GM12878 (cell line): Measurements from ENCODE around the gene ADAM33. TPM values are rescaled to one million over a fixed set of nuclear protein-coding genes. Genes with fewer than 3 reads are reported as not detected.

Experiments used
- ATAC-seq: fragments of 200-7000 bp; cut with Tn5 transposase; 3 replicates; pipeline ENCODE4 v1.9.1; 2020; ENCODE audit warnings: mild to moderate bottlenecking, moderate library complexity
- BruUV-seq: library from RNA; stranded (reverse); fragments of 400-500 nt; replicated peaks from 2 replicates; lab custom pipeline; 2021; lab: Mats Ljungman, UMichigan
- CTCF ChIA-PET: fragments of 300-600 bp; sonication (Branson Sonifier 250); formaldehyde crosslinking; extraction: SDS; loops from one replicate; lab custom pipeline; 2021; ENCODE audit warnings: inconsistent platforms; lab: Yijun Ruan, JAX
- POLR2A ChIA-PET: fragments of 350-600 bp; formaldehyde crosslinking; extraction: SDS; loops from one replicate; lab custom pipeline; 2021; ENCODE audit warnings: inconsistent platforms; lab: Charles Lee
- RAD21 ChIA-PET: fragments of 300-600 bp; sonication (Branson Sonifier 250); formaldehyde crosslinking; loops from one replicate; lab custom pipeline; 2023; ENCODE audit warnings: antibody characterized with exemption; ENCODE audit not compliant: unreplicated experiment; lab: Charles Lee
- SMC1A ChIA-PET: fragments of 300-600 bp; sonication (Branson Sonifier 250); formaldehyde crosslinking; loops from one replicate; lab custom pipeline; 2023; ENCODE audit not compliant: unreplicated experiment, uncharacterized antibody; lab: Charles Lee
- DNase-seq: peaks from one replicate; pipeline ENCODE4 v3.0.0-alpha.2; 2011; ENCODE audit warnings: low read depth, low spot score
- FAIRE-seq: peaks from 3 replicates; lab custom pipeline; 2011; peaks lifted over from hg19 to GRCh38; lab: Jason Lieb, UNC
- H2AFZ ChIP-seq: 2 replicates; pipeline ENCODE4 v1.6.0; 2011; ENCODE audit warnings: low read depth, low read length, control low read depth; ENCODE audit not compliant: control insufficient read depth
- H3K27ac ChIP-seq: 2 replicates; pipeline ENCODE4 v1.5.1; 2011; ENCODE audit warnings: control low read depth; ENCODE audit not compliant: control insufficient read depth, insufficient read depth
- H3K27me3 ChIP-seq, 2 experiments: replicated peaks in 1 of 2; 2 replicates each; pipeline versions ENCODE4 v1.6.0 to v1.6.1; 2011; ENCODE audit warnings: low read length in 1 of 2; ENCODE audit not compliant: control insufficient read depth in 2 of 2, insufficient read depth in 2 of 2
- H3K36me3 ChIP-seq, 2 experiments: 2 replicates each; pipeline ENCODE4 v1.5.1; 2011; ENCODE audit warnings: low read length in 1 of 2; ENCODE audit not compliant: control insufficient read depth in 2 of 2, insufficient read depth in 2 of 2
- H3K4me1 ChIP-seq: 2 replicates; pipeline ENCODE4 v1.6.1; 2011; ENCODE audit warnings: mild to moderate bottlenecking, low read length, moderate library complexity, mixed read lengths; ENCODE audit not compliant: control insufficient read depth, insufficient read depth
- H3K4me2 ChIP-seq: 2 replicates; pipeline ENCODE4 v1.6.0; 2011; ENCODE audit warnings: control low read depth; ENCODE audit not compliant: control insufficient read depth, insufficient read depth
- H3K4me3 ChIP-seq: fragments of 200-600 bp; sonication (generic); 2 replicates; pipeline ENCODE4 v1.5.1; 2016
- H3K79me2 ChIP-seq: 2 replicates; pipeline ENCODE4 v1.6.0; 2011; ENCODE audit warnings: low read length; ENCODE audit not compliant: control insufficient read depth, insufficient read depth
- H3K9ac ChIP-seq: 2 replicates; pipeline ENCODE4 v1.8.0; 2011; ENCODE audit warnings: low read length, control low read depth, mixed read lengths; ENCODE audit not compliant: control insufficient read depth, insufficient read depth
- H3K9me3 ChIP-seq: replicated peaks from 3 replicates; pipeline ENCODE4 v1.5.1; 2011; ENCODE audit warnings: mild to moderate bottlenecking, low read length; ENCODE audit not compliant: control insufficient read depth, insufficient read depth
- H4K20me1 ChIP-seq: 2 replicates; pipeline ENCODE4 v1.6.0; 2011; ENCODE audit not compliant: control insufficient read depth, insufficient read depth
- EED ChIP-seq: sonication (generic); IDR thresholded peaks from 2 replicates; pipeline ENCODE4 v1.6.1; 2016; ENCODE audit warnings: antibody characterized with exemption, low read depth
- ESRRA ChIP-seq: IDR thresholded peaks from 2 replicates; pipeline ENCODE4 v1.6.1; 2012; ENCODE audit warnings: mild to moderate bottlenecking, low read length, improper control_type of control experiment
- FOS ChIP-seq: IDR thresholded peaks from 3 replicates; pipeline ENCODE4 v1.6.1; 2011; ENCODE audit warnings: borderline replicate concordance; ENCODE audit not compliant: insufficient read length; ENCODE audit errors: extremely low read depth
- KLF5 ChIP-seq: fragments of 450-650 bp; IDR thresholded peaks from 2 replicates; pipeline ENCODE4 v1.6.1; 2014; ENCODE audit warnings: mild to moderate bottlenecking; ENCODE audit not compliant: partially characterized antibody
- LARP7 ChIP-seq: fragments of 450-650 bp; IDR thresholded peaks from 2 replicates; pipeline ENCODE4 v1.6.1; 2017; ENCODE audit warnings: mild to moderate bottlenecking
- MTA3 ChIP-seq: IDR thresholded peaks from 2 replicates; pipeline ENCODE4 v1.6.1; 2012; ENCODE audit warnings: low read length, inconsistent platforms, borderline replicate concordance
- PML ChIP-seq: IDR thresholded peaks from 2 replicates; pipeline ENCODE4 v1.6.1; 2012; ENCODE audit warnings: low read length, inconsistent platforms
- POLR2A ChIP-seq: IDR thresholded peaks from 2 replicates; pipeline ENCODE4 v1.6.1; 2011; ENCODE audit warnings: low read depth, mild to moderate bottlenecking, low read length
- RBBP5 ChIP-seq: fragments of 200-600 bp; sonication (generic); conservative IDR thresholded peaks from 2 replicates; pipeline ENCODE4 v1.6.1; 2016
- TCF3 ChIP-seq: IDR thresholded peaks from 2 replicates; pipeline ENCODE4 v1.6.1; 2012; ENCODE audit warnings: low read depth, mild to moderate bottlenecking, low read length, borderline replicate concordance; ENCODE audit not compliant: insufficient read depth
- WGBS: methylation state at CpG from one replicate; pipeline ENCODE4 v1.1.6; 2016; ENCODE audit warnings: low lambda C conversion rate; ENCODE audit not compliant: insufficient replicate concordance, insufficient coverage; ENCODE audit errors: missing lambda C conversion rate; 5-methylcytosine and 5-hydroxymethylcytosine counted together
- in situ Hi-C: fragments of 300-500 bp; cut with MboI; formaldehyde crosslinking; loops from 9 replicates; pipeline ENCODE4 v1.14.3; 2018; ENCODE audit warnings: mixed read lengths
- intact Hi-C: fragments of 100-400 bp; cut with micrococcal nuclease; formaldehyde crosslinking; loops from one replicate; pipeline ENCODE4 v1.14.2; 2022; ENCODE audit not compliant: unreplicated experiment
- polyA plus RNA-seq, 11 experiments: library from polyadenylated mRNA; depleted of rRNA in 4 of 11; unstranded in 6 of 11; stranded (reverse) in 5 of 11; fragments of >200 nt; fragmentation: Nextera tagmentation in 4 of 11; fragmentation: Illumina TruSeq in 1 of 11; extraction: Ambion mirVana in 4 of 11; extraction: Trizol in 1 of 11; gene quantifications; 1 replicate in 1 of 11; 2 replicates in 10 of 11; pipeline versions ENCODE4 v1.2.1 to v1.2.3, GENCODE V29; 2011 to 2016; ENCODE audit warnings: inconsistent platforms in 2 of 11, missing spikeins in 2 of 11, low read depth in 1 of 11
- total RNA-seq, 4 experiments: library from RNA; depleted of rRNA in 3 of 4; stranded (reverse); fragments of >200 nt in 3 of 4; fragmentation: Illumina TruSeq in 1 of 4; extraction: Trizol in 1 of 4; gene quantifications; 2 replicates each; pipeline versions ENCODE4 v1.2.1 to v1.2.3, GENCODE V29; 2013 to 2021
- TF ChIP-seq, protein P1 (sequence below): fragments of 450-650 bp; IDR thresholded peaks from 2 replicates; pipeline ENCODE4 v1.6.1; 2016; ENCODE audit warnings: mild to moderate bottlenecking
- TF ChIP-seq, protein P2 (sequence below): fragments of 450-650 bp; IDR thresholded peaks from 2 replicates; pipeline ENCODE4 v1.6.1; 2016; ENCODE audit warnings: mild to moderate bottlenecking, moderate library complexity, borderline replicate concordance
- TF ChIP-seq, protein P3 (sequence below): fragments of 450-650 bp; IDR thresholded peaks from 2 replicates; pipeline ENCODE4 v1.6.1; 2017; ENCODE audit warnings: mild to moderate bottlenecking, moderate library complexity
- TF ChIP-seq, protein P4 (sequence below), 3 experiments: IDR thresholded peaks in 2 of 3; conservative IDR thresholded peaks in 1 of 3; 2 replicates each; pipeline ENCODE4 v1.5.1; 2011; ENCODE audit warnings: low read depth in 3 of 3, low read length in 3 of 3, mild to moderate bottlenecking in 3 of 3, control low read depth in 2 of 3, moderate library complexity in 2 of 3, inconsistent platforms in 1 of 3, mixed read lengths in 1 of 3; ENCODE audit not compliant: control insufficient read depth in 2 of 3, insufficient read depth in 1 of 3; ENCODE audit errors: extremely low read depth in 1 of 3

The ADAM33 gene
- total and polyA plus RNA-seq, 10 of the 15 experiments (the other 5 are each of a cell fraction or from before 2014, with no cell fraction given): not detected

DNA sequence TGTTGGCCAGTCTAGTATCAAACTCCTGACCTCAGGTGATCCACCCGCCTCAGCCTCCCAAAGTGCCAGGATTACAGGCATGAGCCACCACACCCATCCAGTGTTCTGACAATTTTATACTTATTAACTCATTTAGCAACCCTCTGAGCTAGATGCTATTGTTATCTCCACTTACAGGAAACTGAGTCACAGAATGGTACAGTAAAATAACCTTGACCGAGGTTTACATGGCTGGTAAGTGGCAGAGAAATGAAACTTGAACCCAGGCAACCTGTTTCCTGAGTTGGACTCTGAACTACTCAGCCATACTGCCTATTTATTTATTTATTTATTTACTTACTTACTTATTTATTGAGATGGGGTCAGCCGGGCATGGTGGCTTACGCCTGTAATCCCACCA is 37.2 kb upstream of the ADAM33 start:
- ChIA-PET POLR2A (no interaction called here), SMC1A (interaction anchor here (1.0 kb wide), 1 partner anchor 353 kb away, joined by 3 read pairs; no protein-coding TSS in a partner anchor), RAD21 (no interaction called here), CTCF (interaction anchor here (0.6 to 3.2 kb wide), 4 partner anchors 8 to 135 kb away, joined by 3 to 21 read pairs (median 5); no protein-coding TSS in a partner anchor)
- Histone ChIP-seq H3K36me3 (no peaks in the 10 kb centered on the region), H4K20me1 (no peaks in the 10 kb centered on the region), H3K4me3 (no peak overlapping the region), H2AFZ (no peak overlapping the region), H3K4me2 (no peak overlapping the region), H3K4me1 (peaks cover 15% of the 10 kb centered on the region), H3K9ac (no peak overlapping the region), H3K27me3 (no peaks in the 10 kb centered on the region), H3K79me2 (no peaks in the 10 kb centered on the region), H3K9me3 (no peaks in the 10 kb centered on the region), H3K27ac (no peak overlapping the region)
- DNase-seq (no peak), ATAC-seq (no peak), FAIRE-seq (no peak)
- no TSS peak for BruUV-seq
- 58% methylated on average over 4 of the region's 4 CpGs for WGBS
- in situ Hi-C loops (no loop called here), intact Hi-C loops (loop anchor here (5.0 to 10.0 kb wide), 3 partner anchors 48 to 136 kb away; partner anchors contain the start of genes ADISSP and SPEF1)
- TF ChIP-seq PML (no peak), MTA3 (no peak), KLF5 (no peak), POLR2A (no peak), FOS (no peak), ESRRA (no peak), RBBP5 (no peak), LARP7 (no peak), EED (no peak), TCF3 (no peak)
- TF ChIP-seq, protein P1, sequence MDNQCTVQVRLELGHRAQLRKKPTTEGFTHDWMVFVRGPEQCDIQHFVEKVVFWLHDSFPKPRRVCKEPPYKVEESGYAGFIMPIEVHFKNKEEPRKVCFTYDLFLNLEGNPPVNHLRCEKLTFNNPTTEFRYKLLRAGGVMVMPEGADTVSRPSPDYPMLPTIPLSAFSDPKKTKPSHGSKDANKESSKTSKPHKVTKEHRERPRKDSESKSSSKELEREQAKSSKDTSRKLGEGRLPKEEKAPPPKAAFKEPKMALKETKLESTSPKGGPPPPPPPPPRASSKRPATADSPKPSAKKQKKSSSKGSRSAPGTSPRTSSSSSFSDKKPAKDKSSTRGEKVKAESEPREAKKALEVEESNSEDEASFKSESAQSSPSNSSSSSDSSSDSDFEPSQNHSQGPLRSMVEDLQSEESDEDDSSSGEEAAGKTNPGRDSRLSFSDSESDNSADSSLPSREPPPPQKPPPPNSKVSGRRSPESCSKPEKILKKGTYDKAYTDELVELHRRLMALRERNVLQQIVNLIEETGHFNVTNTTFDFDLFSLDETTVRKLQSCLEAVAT: no peak
- TF ChIP-seq, protein P2, sequence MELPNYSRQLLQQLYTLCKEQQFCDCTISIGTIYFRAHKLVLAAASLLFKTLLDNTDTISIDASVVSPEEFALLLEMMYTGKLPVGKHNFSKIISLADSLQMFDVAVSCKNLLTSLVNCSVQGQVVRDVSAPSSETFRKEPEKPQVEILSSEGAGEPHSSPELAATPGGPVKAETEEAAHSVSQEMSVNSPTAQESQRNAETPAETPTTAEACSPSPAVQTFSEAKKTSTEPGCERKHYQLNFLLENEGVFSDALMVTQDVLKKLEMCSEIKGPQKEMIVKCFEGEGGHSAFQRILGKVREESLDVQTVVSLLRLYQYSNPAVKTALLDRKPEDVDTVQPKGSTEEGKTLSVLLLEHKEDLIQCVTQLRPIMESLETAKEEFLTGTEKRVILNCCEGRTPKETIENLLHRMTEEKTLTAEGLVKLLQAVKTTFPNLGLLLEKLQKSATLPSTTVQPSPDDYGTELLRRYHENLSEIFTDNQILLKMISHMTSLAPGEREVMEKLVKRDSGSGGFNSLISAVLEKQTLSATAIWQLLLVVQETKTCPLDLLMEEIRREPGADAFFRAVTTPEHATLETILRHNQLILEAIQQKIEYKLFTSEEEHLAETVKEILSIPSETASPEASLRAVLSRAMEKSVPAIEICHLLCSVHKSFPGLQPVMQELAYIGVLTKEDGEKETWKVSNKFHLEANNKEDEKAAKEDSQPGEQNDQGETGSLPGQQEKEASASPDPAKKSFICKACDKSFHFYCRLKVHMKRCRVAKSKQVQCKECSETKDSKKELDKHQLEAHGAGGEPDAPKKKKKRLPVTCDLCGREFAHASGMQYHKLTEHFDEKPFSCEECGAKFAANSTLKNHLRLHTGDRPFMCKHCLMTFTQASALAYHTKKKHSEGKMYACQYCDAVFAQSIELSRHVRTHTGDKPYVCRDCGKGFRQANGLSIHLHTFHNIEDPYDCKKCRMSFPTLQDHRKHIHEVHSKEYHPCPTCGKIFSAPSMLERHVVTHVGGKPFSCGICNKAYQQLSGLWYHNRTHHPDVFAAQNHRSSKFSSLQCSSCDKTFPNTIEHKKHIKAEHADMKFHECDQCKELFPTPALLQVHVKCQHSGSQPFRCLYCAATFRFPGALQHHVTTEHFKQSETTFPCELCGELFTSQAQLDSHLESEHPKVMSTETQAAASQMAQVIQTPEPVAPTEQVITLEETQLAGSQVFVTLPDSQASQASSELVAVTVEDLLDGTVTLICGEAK: no peak
- TF ChIP-seq, protein P3, sequence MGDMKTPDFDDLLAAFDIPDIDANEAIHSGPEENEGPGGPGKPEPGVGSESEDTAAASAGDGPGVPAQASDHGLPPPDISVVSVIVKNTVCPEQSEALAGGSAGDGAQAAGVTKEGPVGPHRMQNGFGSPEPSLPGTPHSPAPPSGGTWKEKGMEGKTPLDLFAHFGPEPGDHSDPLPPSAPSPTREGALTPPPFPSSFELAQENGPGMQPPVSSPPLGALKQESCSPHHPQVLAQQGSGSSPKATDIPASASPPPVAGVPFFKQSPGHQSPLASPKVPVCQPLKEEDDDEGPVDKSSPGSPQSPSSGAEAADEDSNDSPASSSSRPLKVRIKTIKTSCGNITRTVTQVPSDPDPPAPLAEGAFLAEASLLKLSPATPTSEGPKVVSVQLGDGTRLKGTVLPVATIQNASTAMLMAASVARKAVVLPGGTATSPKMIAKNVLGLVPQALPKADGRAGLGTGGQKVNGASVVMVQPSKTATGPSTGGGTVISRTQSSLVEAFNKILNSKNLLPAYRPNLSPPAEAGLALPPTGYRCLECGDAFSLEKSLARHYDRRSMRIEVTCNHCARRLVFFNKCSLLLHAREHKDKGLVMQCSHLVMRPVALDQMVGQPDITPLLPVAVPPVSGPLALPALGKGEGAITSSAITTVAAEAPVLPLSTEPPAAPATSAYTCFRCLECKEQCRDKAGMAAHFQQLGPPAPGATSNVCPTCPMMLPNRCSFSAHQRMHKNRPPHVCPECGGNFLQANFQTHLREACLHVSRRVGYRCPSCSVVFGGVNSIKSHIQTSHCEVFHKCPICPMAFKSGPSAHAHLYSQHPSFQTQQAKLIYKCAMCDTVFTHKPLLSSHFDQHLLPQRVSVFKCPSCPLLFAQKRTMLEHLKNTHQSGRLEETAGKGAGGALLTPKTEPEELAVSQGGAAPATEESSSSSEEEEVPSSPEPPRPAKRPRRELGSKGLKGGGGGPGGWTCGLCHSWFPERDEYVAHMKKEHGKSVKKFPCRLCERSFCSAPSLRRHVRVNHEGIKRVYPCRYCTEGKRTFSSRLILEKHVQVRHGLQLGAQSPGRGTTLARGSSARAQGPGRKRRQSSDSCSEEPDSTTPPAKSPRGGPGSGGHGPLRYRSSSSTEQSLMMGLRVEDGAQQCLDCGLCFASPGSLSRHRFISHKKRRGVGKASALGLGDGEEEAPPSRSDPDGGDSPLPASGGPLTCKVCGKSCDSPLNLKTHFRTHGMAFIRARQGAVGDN: no peak
- TF ChIP-seq, protein P4, sequence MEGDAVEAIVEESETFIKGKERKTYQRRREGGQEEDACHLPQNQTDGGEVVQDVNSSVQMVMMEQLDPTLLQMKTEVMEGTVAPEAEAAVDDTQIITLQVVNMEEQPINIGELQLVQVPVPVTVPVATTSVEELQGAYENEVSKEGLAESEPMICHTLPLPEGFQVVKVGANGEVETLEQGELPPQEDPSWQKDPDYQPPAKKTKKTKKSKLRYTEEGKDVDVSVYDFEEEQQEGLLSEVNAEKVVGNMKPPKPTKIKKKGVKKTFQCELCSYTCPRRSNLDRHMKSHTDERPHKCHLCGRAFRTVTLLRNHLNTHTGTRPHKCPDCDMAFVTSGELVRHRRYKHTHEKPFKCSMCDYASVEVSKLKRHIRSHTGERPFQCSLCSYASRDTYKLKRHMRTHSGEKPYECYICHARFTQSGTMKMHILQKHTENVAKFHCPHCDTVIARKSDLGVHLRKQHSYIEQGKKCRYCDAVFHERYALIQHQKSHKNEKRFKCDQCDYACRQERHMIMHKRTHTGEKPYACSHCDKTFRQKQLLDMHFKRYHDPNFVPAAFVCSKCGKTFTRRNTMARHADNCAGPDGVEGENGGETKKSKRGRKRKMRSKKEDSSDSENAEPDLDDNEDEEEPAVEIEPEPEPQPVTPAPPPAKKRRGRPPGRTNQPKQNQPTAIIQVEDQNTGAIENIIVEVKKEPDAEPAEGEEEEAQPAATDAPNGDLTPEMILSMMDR (IDR thresholded peaks at IDR 0.05 in 2 of 3, conservative IDR thresholded peaks at IDR 0.05 in 1 of 3; ENCODE audit: control insufficient read depth in 2 of 3, extremely low read depth in 1 of 3, insufficient read depth in 1 of 3, low read depth in 3 of 3, low read length in 3 of 3): no peak
